ENCODE measurements around the gene CDH24. TPM values are rescaled to one million over a fixed set of nuclear protein-coding genes. Genes with fewer than 3 reads are reported as not detected.

The CDH24 gene
- total RNA-seq, 2 donors from 2014 or later = 0.48 TPM

GRCh38 chr14:23062002-23062401 lies 4.7 kb upstream of the CDH24 start:
- Mint-ChIP-seq H3K4me1 (peaks cover 5% of the 10 kb centered on the region), H3K4me3 (no peak overlapping the region), H3K36me3 (ENCODE audit: low read depth) (peaks cover 92% of the 10 kb centered on the region), H3K27ac (no peak overlapping the region), H3K9me3 (no peaks in the 10 kb centered on the region), H3K27me3 (peaks cover under 1% of the 10 kb centered on the region)
- no peak for ATAC-seq (replicated peaks)

DNA sequence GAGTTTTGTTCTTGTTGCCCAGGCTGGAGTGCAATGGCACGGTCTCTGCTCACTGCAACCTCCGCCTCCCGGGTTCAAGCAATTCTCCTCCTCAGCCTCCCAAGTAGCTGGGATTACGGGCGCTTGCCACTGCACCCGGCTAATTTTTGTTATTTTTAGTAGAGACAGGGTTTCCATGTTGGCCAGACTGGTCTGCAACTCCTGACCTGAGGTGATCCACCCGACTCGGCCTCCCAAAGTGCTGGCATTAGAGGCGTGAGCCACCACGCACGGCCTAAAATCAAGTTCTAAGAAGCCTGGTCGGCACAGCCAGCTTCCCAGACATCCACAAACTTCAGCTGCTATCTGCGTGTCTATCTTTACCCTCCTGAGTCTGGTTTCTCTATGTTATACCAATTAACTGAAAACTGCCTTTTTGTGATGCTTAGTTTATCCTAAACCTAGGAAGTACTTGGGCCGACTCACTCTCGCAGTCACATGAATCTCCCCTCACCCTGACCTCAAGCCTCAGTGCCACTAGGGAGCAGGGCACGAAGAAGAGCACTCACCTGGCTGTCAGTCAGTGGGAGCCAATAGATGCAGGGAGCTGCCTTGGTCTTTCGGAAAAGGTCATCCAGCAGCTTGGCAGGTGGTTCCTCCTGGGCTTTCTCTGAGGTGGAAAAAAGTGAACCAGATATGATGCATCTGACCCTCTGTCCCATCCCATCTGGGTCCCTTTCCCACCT lies 3.4 kb upstream of the CDH24 start:
- no peak for ATAC-seq (replicated peaks)
- Mint-ChIP-seq H3K27me3 (peaks cover 8% of the 10 kb centered on the region), H3K27ac (no peak overlapping the region), H3K9me3 (no peaks in the 10 kb centered on the region), H3K36me3 (ENCODE audit: low read depth) (peaks cover 86% of the 10 kb centered on the region), H3K4me3 (no peak overlapping the region), H3K4me1 (peaks cover 14% of the 10 kb centered on the region)

GRCh38 chr14:23058654-23059504 lies 1.6 kb upstream of the CDH24 start:
- peaks cover 14% of the 10 kb centered on the region for H3K4me1 Mint-ChIP-seq
- H3K4me3 Mint-ChIP-seq = no peak overlapping the region
- peaks cover 67% of the 10 kb centered on the region for H3K36me3 Mint-ChIP-seq (ENCODE audit: low read depth)

DNA sequence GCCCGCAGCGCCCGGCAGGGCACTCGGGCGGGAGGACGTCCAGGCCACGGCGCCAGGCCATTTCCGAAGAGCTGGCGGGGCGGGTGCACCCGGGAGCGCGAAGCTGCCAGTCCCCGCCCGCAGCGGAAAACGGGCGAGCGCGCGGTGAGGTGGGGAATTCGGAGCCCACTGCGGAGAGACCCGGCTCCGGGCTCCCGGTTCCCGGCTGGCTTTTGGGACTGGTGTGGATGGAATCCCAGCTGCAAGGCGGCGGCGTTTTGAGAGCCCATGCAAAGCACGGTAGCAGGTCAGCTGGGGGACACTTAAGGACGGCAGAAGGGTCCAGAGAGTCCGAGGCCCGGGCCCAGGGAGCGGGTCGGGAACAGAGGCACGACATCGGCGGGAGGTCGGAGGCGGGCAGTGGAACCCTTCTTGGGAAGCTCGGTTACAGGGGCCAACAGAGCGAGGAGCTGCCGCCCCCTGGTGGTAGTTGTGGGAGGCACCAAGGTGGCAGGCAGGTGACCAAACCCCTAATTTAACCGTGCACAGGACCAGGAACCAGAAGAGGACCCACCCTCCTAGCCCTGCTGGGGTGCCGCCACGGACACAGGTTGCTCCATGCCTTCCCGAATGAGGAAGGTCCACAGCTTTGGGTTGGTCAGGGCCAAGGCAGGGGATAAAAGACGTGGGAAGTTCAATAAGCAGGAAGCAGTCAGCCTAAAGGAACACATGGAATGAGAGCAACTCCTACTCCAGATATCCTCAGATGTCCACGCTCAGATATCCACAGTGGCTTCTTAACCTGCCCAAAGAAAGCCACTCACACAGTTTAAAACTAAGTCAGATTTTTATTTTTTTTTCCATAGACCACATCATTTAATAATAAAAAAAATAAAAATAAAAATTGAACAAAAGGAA lies 685 bp upstream of the CDH24 start:
- peak; percentile 75 for ATAC-seq (replicated peaks)
- Mint-ChIP-seq H3K27ac (no peak overlapping the region), H3K9me3 (no peaks in the 10 kb centered on the region), H3K36me3 (ENCODE audit: low read depth) (peaks cover 59% of the 10 kb centered on the region), H3K4me3 (peak overlapping the region; percentile 72), H3K4me1 (peaks cover 14% of the 10 kb centered on the region), H3K27me3 (peaks cover 8% of the 10 kb centered on the region)

More at GRCh38 chr14:23058654-23059504, 1.6 kb upstream of the CDH24 start:
- no peak overlapping the region for H3K27ac Mint-ChIP-seq
- peaks cover 8% of the 10 kb centered on the region for H3K27me3 Mint-ChIP-seq
- H3K9me3 Mint-ChIP-seq = no peaks in the 10 kb centered on the region
- ATAC-seq (replicated peaks) = no peak

DNA sequence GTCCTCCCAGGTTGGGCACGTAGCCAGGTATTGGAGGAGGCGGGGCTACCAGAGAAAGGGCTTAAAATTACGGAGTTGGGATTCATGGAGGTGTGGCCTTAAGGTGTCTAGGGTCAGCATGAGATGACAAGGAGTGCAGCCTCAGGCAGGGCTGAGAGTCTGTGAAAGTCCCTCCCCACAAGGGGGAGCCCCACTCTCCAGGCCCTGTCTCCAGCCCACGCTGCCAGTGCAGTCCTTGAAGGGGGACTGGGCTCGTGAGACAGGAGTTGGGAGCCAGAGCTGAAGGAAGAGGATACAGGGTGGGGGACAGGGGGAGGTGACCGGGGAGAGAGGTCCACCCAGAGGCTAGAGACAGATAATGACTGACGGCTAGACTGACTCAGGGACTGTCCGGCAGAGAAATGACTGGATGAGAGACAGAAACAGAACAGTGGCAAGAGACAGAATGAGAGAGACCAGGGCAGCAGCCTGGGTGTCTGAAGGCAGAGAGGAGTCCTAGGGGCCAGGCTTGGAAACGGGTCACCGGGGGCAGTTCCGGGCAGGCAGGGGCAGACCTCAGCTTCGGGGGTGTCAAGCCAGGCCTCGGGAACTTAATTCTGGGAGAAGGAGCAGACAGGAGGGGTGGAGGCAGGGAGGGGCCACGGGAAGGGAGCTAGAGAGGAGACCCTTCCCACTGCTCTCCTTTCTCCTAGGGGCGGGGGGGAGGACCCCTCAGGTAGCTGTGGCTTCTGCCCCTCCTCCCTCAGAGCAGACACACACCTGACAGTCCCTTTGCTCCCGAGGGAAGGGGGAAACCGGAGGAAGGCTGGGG lies 970 bp downstream of the CDH24 start:
- Mint-ChIP-seq H3K9me3 (no peaks in the 10 kb centered on the region), H3K4me3 (peak overlapping the region; percentile 74), H3K4me1 (peaks cover 14% of the 10 kb centered on the region), H3K27me3 (peaks cover 8% of the 10 kb centered on the region), H3K27ac (peak overlapping the region; percentile 32), H3K36me3 (ENCODE audit: low read depth) (peaks cover 42% of the 10 kb centered on the region)
- ATAC-seq (replicated peaks) = peak; percentile 76

GRCh38 chr14:23055621-23056144 lies 1.6 kb downstream of the CDH24 start:
- Mint-ChIP-seq H3K27me3 (peaks cover 8% of the 10 kb centered on the region), H3K9me3 (no peaks in the 10 kb centered on the region), H3K4me1 (peaks cover 14% of the 10 kb centered on the region), H3K4me3 (peak overlapping the region; percentile 74), H3K36me3 (ENCODE audit: low read depth) (peaks cover 36% of the 10 kb centered on the region), H3K27ac (no peak overlapping the region)
- ATAC-seq (replicated peaks) = no peak

GRCh38 chr14:23055147-23055550 lies 2.2 kb downstream of the CDH24 start:
- no peak for ATAC-seq (replicated peaks)
- Mint-ChIP-seq H3K4me1 (peaks cover 14% of the 10 kb centered on the region), H3K9me3 (no peaks in the 10 kb centered on the region), H3K36me3 (ENCODE audit: low read depth) (peaks cover 30% of the 10 kb centered on the region), H3K4me3 (no peak overlapping the region), H3K27me3 (peaks cover 8% of the 10 kb centered on the region), H3K27ac (no peak overlapping the region)

- Mint-ChIP-seq H3K36me3 (ENCODE audit: low read depth) (peaks cover 21% of the 10 kb centered on the region), H3K4me3 (no peak overlapping the region), H3K4me1 (peaks cover 14% of the 10 kb centered on the region), H3K9me3 (no peaks in the 10 kb centered on the region), H3K27ac (no peak overlapping the region), H3K27me3 (peaks cover 8% of the 10 kb centered on the region)
- ATAC-seq (replicated peaks) = no peak
Measured at GRCh38 chr14:23054000-23054811, 3.1 kb downstream of the CDH24 start.

- Mint-ChIP-seq H3K4me1 (peaks cover 14% of the 10 kb centered on the region), H3K4me3 (no peak overlapping the region), H3K36me3 (ENCODE audit: low read depth) (peaks cover 13% of the 10 kb centered on the region), H3K9me3 (no peaks in the 10 kb centered on the region), H3K27me3 (peaks cover 8% of the 10 kb centered on the region), H3K27ac (no peak overlapping the region)
- ATAC-seq (replicated peaks) = no peak
Measured at GRCh38 chr14:23053426-23053825, 3.9 kb downstream of the CDH24 start.

DNA sequence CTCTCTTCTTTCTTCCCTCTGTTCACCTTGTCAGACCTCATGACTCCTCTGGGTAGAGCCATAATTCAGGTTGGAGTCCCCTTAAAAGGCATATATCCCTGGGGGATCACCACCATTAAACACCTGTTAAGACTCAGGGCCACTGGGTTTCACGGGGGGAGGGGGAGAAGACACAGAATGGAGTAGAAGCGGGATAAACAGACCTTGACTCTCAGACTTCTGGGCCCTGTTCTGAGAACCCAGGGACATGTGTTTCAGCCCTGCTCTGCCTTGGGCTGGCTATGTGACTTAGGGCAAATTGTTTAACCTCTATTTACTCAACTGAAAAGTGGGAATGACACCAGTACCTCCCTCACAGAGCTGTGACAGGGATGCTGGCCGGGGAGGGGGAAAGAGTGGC lies 4.6 kb downstream of the CDH24 start:
- no peak for ATAC-seq (replicated peaks)
- H3K27ac Mint-ChIP-seq = no peak overlapping the region

DNA sequence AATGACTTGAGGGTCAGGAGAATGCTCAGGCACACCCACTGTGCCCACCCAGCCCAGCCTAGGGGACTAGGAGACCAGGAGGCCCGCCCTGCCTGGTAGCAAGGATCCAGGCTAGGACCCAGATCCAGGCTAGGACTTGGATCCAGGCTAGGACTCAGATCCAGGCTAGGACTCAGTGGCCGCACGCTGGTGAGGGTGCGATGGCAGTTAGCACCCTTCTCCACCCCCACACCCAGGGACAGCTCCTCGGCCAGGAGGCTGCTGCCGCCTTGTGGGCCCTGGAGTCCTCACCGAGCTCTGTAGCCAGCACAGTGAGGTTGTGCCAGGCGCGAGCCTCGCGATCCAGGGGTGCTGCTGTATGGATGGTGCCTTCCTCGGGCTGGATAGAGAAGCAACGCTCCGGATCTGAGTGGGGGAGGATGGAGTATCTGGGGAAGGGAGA lies 5.1 kb downstream of the CDH24 start:
- Mint-ChIP-seq H3K4me1 (peaks cover 14% of the 10 kb centered on the region), H3K27me3 (peaks cover 8% of the 10 kb centered on the region), H3K4me3 (no peak overlapping the region), H3K36me3 (ENCODE audit: low read depth) (peaks cover 7% of the 10 kb centered on the region), H3K9me3 (no peaks in the 10 kb centered on the region), H3K27ac (no peak overlapping the region)
- ATAC-seq (replicated peaks) = no peak

More for the DNA sequence above, 4.6 kb downstream of the CDH24 start:
- H3K27me3 Mint-ChIP-seq = peaks cover 8% of the 10 kb centered on the region
- no peak overlapping the region for H3K4me3 Mint-ChIP-seq
- peaks cover 7% of the 10 kb centered on the region for H3K36me3 Mint-ChIP-seq (ENCODE audit: low read depth)
- peaks cover 14% of the 10 kb centered on the region for H3K4me1 Mint-ChIP-seq
- H3K9me3 Mint-ChIP-seq = no peaks in the 10 kb centered on the region

DNA sequence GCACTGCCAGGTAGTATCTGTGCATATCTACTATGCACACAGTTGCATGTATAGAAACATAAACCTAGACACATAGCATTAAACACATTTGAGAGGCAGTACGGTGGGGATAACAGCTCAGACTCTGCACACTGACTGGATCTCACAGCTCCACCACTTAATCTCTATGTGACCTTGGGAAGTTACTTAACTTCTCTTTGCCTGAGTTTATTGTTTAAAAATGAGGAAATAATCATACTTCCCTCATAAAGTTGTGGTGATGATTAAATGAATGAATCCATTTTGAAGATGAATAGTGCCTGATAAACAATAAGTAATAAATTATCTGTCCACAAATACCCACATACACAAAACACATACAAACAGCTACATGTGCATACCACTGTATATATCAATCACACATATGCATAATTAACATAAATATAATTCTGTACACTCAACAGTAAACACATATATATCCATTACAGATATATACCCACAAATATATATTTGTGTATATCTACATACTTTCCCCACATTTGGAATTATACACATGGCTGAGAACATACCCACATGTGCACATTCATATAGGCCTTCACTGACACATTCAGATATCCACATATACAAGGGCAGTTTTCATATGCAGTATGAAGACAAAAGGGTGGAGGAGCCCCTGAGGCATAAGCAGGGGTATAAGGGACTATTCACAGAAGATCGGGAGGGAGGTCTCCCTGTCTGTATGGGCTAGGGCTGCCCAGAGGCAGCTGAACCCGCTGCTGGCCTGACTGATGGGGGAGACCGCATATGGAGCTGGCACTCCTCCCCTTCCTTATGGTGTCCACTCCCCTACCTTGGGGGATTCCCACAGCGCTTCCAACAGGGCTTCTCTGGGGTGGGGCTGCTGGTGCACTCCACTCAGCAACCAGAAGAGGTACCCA lies 5.9 kb downstream of the CDH24 start:
- ATAC-seq (replicated peaks) = no peak
- Mint-ChIP-seq H3K4me3 (no peak overlapping the region), H3K9me3 (no peaks in the 10 kb centered on the region), H3K27ac (no peak overlapping the region), H3K4me1 (peaks cover 6% of the 10 kb centered on the region), H3K36me3 (ENCODE audit: low read depth) (peaks cover 3% of the 10 kb centered on the region), H3K27me3 (peaks cover 3% of the 10 kb centered on the region)
